Colonic mucosa (tissue), 4 donors: ENCODE data around the gene KCNK3. TPM values are rescaled to one million over a fixed set of nuclear protein-coding genes. Genes with fewer than 3 reads are reported as not detected.

Source experiments
- DNase-seq: peaks from one replicate; pipeline ENCODE4 v3.0.0-alpha.2; 2020
- H3K27ac ChIP-seq: fragments of 200-600 bp; one replicate; pipeline ENCODE4 v1.8.0; 2021
- H3K27me3 ChIP-seq: fragments of 200-600 bp; one replicate; pipeline ENCODE4 v1.8.0; 2021
- H3K36me3 ChIP-seq: fragments of 200-600 bp; one replicate; pipeline ENCODE4 v1.8.0; 2021
- H3K4me1 ChIP-seq: fragments of 200-600 bp; one replicate; pipeline ENCODE4 v1.8.0; 2021; ENCODE audit warnings: mild to moderate bottlenecking
- H3K4me3 ChIP-seq: fragments of 200-600 bp; one replicate; pipeline ENCODE4 v1.8.0; 2021
- H3K9ac ChIP-seq, 2 donors: one replicate each; pipeline ENCODE4 v1.7.0; 2013; ENCODE audit warnings: control low read depth in 2 of 2, low read depth in 2 of 2, low read length in 2 of 2
- H3K9me3 ChIP-seq: fragments of 200-600 bp; one replicate; pipeline ENCODE4 v1.8.0; 2021
- intact Hi-C: fragments of 100-400 bp; cut with DNase I; formaldehyde crosslinking; loops from one replicate; pipeline ENCODE4 v1.14.1; 2022
- total RNA-seq, 2 donors: library from RNA; stranded (reverse); fragmentation: NEBNext Ultra II Directional in 1 of 2; extraction: Animal tissue kit (Norgen Biotek cat#: 25700) in 1 of 2; gene quantifications; one replicate each; pipeline ENCODE4 v1.2.1, GENCODE V29; 2021
- TF ChIP-seq, protein P1 (sequence below): fragments of 200-600 bp; IDR thresholded peaks from one replicate; pipeline ENCODE4 v1.8.0; 2022; ENCODE audit warnings: antibody characterized with exemption, mild to moderate bottlenecking
- donor health status: healthy.
- donor health status: DM: no; HTN: no; CAD: no.
- donor health status: DM: no; HTN: no; CAD: no.

The KCNK3 gene
- total RNA-seq, 2 donors from 2014 or later = 1.2 to 1.5 TPM

DNA sequence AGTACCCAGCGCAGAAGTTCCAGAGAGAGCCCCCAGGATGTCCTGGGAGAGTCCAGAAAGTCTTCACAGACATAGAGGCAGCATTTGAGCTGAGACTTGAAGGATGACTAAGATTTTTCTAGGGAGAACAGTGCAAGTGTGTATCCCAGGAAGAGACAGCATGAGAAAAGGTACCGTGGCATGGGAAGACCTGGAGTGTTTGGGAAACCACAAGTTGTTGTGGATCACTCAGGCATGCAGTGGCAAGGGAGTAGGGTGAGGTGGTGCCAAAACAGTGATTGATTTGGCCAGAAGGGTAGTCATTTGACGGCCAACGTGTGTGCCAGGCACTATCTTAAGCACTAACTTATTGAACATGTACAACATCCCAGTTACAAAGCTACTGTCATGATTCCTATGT lies 24.5 kb upstream of the KCNK3 start:
- H3K4me3 ChIP-seq = no peak overlapping the region
- no peaks in the 10 kb centered on the region for H3K36me3 ChIP-seq
- no peaks in the 10 kb centered on the region for H3K27me3 ChIP-seq
- H3K9me3 ChIP-seq = no peaks in the 10 kb centered on the region
- no peak overlapping the region for H3K9ac ChIP-seq
- TF ChIP-seq, protein P1, sequence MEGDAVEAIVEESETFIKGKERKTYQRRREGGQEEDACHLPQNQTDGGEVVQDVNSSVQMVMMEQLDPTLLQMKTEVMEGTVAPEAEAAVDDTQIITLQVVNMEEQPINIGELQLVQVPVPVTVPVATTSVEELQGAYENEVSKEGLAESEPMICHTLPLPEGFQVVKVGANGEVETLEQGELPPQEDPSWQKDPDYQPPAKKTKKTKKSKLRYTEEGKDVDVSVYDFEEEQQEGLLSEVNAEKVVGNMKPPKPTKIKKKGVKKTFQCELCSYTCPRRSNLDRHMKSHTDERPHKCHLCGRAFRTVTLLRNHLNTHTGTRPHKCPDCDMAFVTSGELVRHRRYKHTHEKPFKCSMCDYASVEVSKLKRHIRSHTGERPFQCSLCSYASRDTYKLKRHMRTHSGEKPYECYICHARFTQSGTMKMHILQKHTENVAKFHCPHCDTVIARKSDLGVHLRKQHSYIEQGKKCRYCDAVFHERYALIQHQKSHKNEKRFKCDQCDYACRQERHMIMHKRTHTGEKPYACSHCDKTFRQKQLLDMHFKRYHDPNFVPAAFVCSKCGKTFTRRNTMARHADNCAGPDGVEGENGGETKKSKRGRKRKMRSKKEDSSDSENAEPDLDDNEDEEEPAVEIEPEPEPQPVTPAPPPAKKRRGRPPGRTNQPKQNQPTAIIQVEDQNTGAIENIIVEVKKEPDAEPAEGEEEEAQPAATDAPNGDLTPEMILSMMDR = no peak
- intact Hi-C loops = no loop called here
- H3K27ac ChIP-seq = no peak overlapping the region
- DNase-seq = no peak
- H3K4me1 ChIP-seq = no peaks in the 10 kb centered on the region

DNA sequence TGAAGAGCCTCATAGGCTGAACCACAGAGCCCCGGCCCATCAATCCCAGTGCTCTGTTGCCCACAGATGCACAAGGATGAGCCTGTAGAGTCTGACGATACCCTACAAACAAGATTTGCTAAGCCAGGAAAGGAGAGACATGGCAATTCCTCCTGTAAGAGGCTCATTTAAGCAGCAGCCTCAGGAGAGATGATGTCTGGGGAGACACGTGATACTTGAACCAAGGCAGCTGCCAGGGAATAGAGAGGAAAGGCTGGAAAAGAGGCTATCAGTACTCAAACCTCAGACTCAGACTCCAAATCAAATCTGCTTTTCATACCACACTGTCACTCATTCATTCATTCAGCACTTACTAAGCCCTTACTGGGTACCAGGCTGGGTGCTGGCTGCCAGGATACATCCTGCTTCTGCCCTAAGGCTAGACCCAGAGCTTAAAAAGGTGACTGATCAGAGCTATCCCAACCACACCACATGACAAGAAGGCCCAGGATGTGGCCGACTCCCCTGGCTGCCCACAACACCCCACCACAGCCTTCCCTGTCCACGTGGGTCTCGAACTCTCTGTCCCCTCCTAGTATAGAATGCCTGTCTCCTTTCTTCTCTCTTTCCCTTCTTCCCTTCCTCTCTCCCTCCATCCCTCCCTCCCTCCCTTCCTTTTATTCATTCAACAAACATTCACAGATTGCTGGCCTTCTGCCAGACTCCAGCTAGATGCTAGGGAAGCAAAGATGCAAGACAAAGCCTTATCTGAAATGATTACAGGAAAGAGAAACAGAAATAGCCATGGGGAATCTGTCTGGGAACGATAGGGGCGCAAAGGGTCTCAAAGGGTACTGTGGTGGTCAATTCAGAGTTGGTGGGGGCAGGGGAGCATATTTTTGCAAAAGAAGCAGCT lies 23.4 kb upstream of the KCNK3 start:
- Histone ChIP-seq H3K27ac (no peak overlapping the region), H3K9me3 (no peaks in the 10 kb centered on the region), H3K4me1 (no peaks in the 10 kb centered on the region), H3K9ac (no peak overlapping the region), H3K4me3 (no peak overlapping the region), H3K27me3 (no peaks in the 10 kb centered on the region), H3K36me3 (no peaks in the 10 kb centered on the region)
- no peak for DNase-seq
- TF ChIP-seq, protein P1 = no peak
- intact Hi-C loops = no loop called here

DNA sequence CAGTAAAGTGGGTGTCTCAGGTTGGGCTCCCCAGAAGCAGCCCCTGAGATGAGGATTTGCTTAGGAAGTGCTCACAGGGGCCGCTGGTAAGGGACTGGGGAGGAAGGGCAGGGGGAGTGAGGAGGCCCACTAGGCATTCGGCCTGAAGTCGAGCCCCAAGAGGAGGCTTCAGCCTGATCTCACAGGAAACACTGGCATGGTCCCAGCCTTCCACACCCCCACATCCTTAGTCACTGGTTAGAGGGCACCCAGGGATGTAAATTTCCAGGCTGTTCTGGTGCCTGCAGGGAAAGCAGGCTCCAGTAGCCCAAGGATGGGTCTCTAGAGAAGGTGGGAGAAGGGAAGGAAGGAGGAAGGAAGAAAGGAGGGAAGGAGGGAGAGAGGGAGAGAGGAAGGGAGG lies 22.4 kb upstream of the KCNK3 start:
- Histone ChIP-seq H3K4me1 (no peaks in the 10 kb centered on the region), H3K36me3 (no peaks in the 10 kb centered on the region), H3K9me3 (no peaks in the 10 kb centered on the region), H3K4me3 (no peak overlapping the region), H3K9ac (no peak overlapping the region), H3K27ac (no peak overlapping the region), H3K27me3 (no peaks in the 10 kb centered on the region)
- intact Hi-C loops = no loop called here
- TF ChIP-seq, protein P1 = no peak
- no peak for DNase-seq

DNA sequence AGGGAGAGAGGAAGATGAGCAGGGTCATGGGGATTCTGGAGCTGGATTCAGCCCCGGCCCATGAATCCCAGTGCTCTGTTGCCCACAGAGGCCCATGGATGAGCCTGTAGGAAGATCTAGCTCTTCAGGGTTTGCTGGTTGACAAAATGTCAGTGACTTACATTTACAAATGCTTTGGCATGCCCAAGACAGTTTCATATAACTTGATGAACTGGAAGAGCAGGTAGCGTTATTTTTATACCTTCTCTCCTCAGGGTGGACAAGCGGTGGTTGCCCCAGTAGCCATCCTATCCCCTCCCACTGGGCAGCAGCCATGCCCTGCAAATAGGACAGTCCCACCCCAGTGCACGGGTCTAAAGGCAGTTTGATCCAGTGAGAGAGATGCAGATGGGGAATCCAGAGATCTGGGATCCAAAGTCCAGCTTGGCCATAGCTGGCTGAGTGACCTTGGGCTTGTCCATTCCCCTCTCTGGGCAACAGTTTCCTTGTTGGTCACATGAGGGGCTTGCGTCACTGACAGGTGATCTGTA lies 21.5 kb upstream of the KCNK3 start:
- intact Hi-C loops = no loop called here
- no peak overlapping the region for H3K27ac ChIP-seq
- TF ChIP-seq, protein P1 = no peak
- H3K36me3 ChIP-seq = no peaks in the 10 kb centered on the region
- no peaks in the 10 kb centered on the region for H3K27me3 ChIP-seq
- no peak overlapping the region for H3K4me3 ChIP-seq
- no peak overlapping the region for H3K9ac ChIP-seq
- no peak for DNase-seq
- no peaks in the 10 kb centered on the region for H3K4me1 ChIP-seq
- no peaks in the 10 kb centered on the region for H3K9me3 ChIP-seq

DNA sequence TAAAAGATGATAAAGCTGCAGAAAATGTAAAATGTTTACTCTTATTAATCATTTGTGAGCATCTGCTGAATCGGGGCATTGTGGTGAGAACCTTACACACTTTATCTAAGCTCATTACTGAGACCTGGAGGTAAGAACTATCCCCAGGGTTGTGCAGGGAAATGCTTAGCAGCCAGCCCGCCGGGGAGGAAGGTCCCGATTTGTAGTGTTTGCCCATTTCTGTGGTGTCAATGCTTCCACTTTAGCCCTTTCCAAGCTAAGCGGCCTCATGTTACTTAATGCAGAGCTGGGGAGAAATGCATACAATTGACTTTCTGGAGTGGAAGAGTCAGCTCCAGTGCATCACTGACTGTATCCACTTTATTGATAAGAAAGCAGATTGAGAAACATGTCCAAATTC lies 20.8 kb upstream of the KCNK3 start:
- Histone ChIP-seq H3K9me3 (no peaks in the 10 kb centered on the region), H3K9ac (no peak overlapping the region), H3K27ac (no peak overlapping the region), H3K36me3 (no peaks in the 10 kb centered on the region), H3K27me3 (no peaks in the 10 kb centered on the region), H3K4me3 (no peak overlapping the region), H3K4me1 (no peaks in the 10 kb centered on the region)
- TF ChIP-seq, protein P1 = no peak
- no peak for DNase-seq
- intact Hi-C loops = no loop called here
